CD4-positive, alpha-beta T cell treated with Interleukin-4 for 1 hour (primary cell): ENCODE results near the gene AJAP1.

Experiments used
- DNase-seq, 2 donors: peaks; one replicate each; pipeline ENCODE4 v3.0.0-alpha.2; 2020 to 2022

AJAP1 gene

DNA sequence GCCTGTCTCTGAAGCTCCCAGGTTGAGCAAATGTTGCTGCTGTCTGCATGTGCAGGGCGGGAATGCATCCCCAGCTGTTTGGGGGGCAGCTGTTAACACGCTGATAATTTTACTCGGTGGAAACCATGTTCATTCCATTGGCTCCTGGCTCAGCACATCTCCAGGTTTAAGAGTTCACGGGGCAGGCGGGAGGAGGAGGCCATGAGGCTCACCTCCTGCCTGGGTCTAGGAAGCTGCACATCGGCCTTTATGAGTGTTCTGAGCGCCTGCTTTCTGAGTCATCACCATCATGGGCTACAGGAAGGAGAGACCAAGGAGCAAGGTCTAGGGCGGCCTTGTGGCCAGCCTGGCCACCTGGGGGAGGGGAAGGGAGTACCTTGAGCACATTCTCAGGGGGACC is 29.7 kb downstream of the AJAP1 start:
- DNase-seq: no peak

- no peak for DNase-seq
These were observed 30.6 kb downstream of the AJAP1 start for GRCh38 chr1:4684864-4685522.

GRCh38 chr1:4685523-4685865 is 31.1 kb downstream of the AJAP1 start:
- DNase-seq: no peak

DNA sequence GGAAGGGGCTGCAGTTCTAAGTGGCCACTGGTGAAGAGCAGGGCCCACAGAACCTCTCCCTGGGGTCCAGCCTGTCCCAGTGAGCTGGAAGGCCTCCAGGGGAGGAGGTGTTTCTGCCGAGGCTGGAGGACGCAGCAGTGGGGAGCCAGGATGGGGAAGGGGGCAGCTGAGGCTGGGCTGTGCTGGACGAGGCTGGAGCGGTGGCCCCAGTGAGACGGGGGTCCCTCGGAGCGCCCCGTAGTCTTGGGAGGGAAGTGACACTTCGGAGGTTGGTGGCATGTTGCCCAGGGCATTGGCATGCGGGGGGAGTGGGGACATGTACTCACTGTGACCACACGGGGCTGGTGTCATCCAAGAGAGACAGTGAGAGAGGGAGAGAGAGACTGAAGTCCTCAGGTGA is 33.5 kb downstream of the AJAP1 start:
- DNase-seq: no peak

GRCh38 chr1:4689271-4689935 is 35.0 kb downstream of the AJAP1 start:
- no peak for DNase-seq

DNA sequence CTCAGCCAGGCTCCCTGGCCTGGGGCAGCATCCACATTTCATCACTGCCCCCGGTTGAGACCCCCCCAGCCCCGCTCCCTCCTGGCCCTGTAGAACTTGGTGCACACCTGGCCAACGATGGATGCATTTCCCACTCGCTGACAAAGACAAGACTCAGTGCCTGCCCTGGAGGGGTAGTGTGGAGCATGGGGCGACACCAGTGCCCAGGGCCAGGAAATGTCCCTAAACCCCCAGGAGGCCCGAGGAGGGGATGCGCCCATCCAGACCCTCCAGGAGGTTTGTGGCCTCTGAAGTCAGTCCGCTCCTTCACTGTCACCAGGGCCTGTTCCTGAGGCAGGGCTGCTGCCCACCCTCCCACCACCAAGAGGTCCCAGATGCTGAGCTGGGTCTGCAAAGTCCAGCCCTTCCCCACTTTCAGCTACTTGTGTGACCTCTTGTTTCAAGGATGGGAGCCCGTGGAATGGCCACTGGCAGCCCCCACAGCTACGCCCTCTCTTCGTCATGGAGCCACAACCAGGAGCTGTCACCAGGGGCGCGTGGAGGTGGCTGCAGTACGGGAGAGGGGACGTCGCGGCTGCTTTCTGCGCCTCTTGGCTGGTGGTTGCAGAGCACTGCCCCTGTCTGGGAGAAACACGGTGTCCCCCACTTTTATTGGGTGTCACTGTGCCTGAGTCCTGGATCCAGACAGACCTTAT is 35.7 kb downstream of the AJAP1 start:
- DNase-seq: no peak

DNA sequence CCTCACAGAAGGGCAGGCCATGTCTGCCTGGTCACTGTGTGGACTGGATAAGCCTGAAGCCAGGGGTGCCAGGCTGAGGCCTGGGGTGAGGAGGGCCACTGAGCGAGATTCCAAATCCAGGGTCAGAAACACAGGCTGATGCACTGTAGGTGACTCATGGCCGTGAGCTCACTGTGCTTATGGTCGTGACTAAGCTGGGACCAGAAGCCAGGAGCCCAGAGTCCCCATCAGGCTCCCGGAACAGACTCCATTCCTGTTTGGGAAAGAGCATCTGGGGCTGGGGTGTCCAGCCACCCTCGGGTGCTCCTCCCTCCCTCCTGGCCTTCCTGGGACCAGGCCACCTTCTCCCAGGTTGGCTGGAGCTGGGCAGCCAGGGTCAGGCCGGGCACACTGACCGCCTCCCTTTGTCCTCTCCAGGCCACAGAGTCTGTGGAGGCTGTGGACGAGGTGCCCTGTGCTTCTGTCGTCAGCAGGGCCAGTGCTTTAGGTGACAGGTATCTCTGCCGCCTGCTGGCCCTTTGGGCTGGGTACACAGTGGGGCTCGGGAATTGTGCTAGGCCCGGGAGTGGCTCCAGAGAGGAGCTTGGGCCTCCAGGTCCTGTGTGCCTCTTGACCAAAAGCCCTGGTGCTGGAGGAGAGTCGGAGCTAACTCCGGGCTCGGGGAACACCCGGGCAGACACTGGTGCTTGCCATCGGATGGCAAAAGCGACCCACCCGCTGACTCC is 36.7 kb downstream of the AJAP1 start:
- no peak for DNase-seq

GRCh38 chr1:4691766-4692405 is 37.5 kb downstream of the AJAP1 start:
- no peak for DNase-seq

DNA sequence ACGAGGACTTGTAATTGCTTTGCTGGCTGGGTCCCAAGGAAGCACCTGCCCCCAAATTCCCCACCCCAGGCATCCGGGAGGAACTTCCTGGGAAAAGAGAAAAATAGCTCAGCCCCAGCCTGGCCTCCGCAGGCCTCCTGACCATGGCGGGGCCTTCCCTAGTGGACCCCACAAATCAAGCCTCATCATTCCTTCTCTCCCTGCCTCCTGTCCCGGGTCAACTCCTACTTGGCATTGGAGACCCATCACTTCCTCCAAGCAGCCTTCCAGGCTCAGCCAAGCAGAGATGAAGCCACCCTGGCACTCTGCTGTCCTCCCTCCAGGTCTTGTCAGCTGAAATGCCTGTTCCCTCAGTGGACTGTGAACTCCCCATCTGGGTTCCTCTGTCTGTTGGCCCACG is 38.0 kb downstream of the AJAP1 start:
- no peak for DNase-seq

- DNase-seq: no peak
These were observed 38.9 kb downstream of the AJAP1 start for GRCh38 chr1:4693331-4693730.

DNA sequence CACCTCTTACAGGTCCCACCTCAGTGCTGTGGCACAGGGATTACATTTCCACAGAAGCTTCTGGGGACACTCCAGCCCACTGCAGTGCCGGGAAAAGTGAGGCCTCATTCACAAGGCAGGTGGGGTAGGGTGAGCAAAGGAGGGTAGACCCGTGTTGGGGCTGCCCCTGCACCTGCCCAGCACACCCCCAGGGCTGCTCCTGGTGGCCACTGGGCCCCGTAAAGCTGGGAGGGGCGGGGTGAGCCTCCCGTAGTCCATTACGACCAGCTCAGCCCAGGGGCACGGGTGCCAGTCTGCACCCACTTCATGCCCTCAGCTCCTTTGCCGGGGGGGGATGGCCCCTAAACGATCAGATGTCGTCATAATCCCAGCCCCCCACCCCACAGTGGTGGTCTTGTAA is 39.5 kb downstream of the AJAP1 start:
- DNase-seq: no peak

GRCh38 chr1:4694492-4694891 is 40.1 kb downstream of the AJAP1 start:
- no peak for DNase-seq

- no peak for DNase-seq
These were observed 40.8 kb downstream of the AJAP1 start for GRCh38 chr1:4695241-4695640.

GRCh38 chr1:4696161-4696745 is 41.8 kb downstream of the AJAP1 start:
- DNase-seq: no peak

DNA sequence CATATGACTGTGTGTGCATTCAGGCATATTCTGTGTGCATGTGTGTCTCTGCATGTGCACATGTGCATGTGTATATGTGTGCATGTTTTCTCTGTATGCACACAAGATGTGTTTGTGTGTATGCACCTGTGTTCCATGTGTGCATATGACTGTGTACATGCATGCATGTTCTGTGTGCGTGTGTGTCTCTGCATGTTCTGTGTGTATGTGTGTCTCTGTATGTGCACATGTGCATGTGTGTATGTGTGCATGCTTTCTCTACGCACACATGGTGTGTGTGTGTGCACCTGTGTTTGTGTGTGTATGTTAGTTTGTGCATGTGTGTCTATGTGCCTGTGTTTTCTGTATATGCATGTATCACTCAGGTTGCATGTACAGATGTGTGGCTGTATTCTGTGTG is 42.3 kb downstream of the AJAP1 start:
- no peak for DNase-seq

DNA sequence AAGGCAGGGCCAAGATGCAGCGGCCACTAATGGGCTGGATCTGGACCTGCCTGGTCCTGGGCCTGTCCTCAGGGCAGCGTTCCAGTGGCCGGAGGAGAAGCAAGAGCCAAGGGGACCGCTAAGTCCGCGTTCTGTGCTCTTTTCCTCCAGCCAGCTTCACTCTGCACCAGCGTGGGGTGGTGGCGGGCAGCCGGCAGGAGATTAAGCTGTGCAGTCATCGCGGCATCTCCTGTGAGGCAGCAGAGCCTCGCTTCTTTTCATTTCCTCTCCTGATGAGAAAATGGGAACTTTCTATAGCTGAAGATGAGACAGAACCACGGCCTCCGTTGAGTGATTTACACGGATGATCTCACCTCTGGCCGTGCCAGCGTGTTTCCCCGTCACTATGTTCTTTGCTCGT is 43.4 kb downstream of the AJAP1 start:
- no peak for DNase-seq

GRCh38 chr1:4698911-4699310 is 44.5 kb downstream of the AJAP1 start:
- no peak for DNase-seq

- no peak for DNase-seq
These were observed 45.2 kb downstream of the AJAP1 start for GRCh38 chr1:4699376-4700301.

- no peak for DNase-seq
These were observed 46.4 kb downstream of the AJAP1 start for GRCh38 chr1:4700801-4701200.

- no peak for DNase-seq
These were observed 46.9 kb downstream of the AJAP1 start for GRCh38 chr1:4701276-4701675.

- DNase-seq: no peak
These were observed 48.1 kb downstream of the AJAP1 start for GRCh38 chr1:4702464-4702863.

DNA sequence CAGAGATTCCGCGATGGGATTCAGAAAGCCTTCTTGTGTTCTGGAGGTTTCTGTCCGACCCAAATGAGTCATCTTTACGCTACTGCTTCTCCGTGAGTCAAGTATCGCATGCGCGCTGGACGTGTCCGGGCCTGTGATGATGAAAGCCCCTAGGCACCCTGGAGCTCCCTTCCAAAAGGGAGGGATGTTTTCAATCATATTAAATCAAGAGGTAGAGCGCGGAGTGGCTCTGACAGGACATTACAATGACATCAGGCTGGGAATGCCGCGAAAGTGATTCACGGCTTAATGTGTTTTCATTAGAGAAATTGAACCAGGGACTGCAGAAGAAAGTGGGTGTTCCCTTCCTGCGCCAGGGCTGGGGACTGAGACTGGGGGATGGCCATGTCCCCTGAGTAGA is 48.5 kb downstream of the AJAP1 start:
- DNase-seq: no peak
